A673 (cell line): Measurements from ENCODE around the gene INTS12. TPM values are rescaled to one million over a fixed set of nuclear protein-coding genes. Genes with fewer than 3 reads are reported as not detected.
A peak's percentile ranks its signal among the peaks of the same experiment; 100 is the strongest.
"Not testable (repeated sequence)": the region's sequence is repeated elsewhere in the genome, so short reads cannot be mapped to it uniquely, and the experiment has no call there.

ENCODE experiments used
- BruUV-seq: library from RNA; stranded (reverse); fragments of 400-500 nt; replicated peaks from 2 replicates; lab custom pipeline; 2021; lab: Mats Ljungman, UMichigan
- CTCF ChIA-PET: fragments of 300-600 bp; sonication (Branson Sonifier 250); formaldehyde crosslinking; loops from one replicate; lab custom pipeline; 2022; ENCODE audit warnings: antibody characterized with exemption; lab: Charles Lee
- POLR2A ChIA-PET: fragments of 300-600 bp; sonication (Branson Sonifier 250); formaldehyde crosslinking; loops from one replicate; lab custom pipeline; 2022; ENCODE audit warnings: antibody characterized with exemption; ENCODE audit not compliant: low non-redundant PET; lab: Charles Lee
- DNase-seq: peaks from one replicate; pipeline ENCODE4 v3.0.0-alpha.2; 2015; ENCODE audit warnings: low spot score
- H3K27ac ChIP-seq: fragments of 200-600 bp; sonication (generic); 2 replicates; pipeline ENCODE4 v1.5.1; 2016; ENCODE audit warnings: mixed run types, low read depth, mild to moderate bottlenecking, mixed read lengths, antibody characterized with exemption, low read length; ENCODE audit not compliant: poor library complexity, severe bottlenecking
- H3K27me3 ChIP-seq: fragments of 200-600 bp; sonication (generic); replicated peaks from 2 replicates; pipeline ENCODE4 v1.6.1; 2017; ENCODE audit warnings: mixed run types, low read depth, mild to moderate bottlenecking, mixed read lengths, antibody characterized with exemption, low read length; ENCODE audit not compliant: insufficient read depth, poor library complexity
- H3K36me3 ChIP-seq: fragments of 200-600 bp; sonication (generic); 2 replicates; pipeline ENCODE4 v1.6.1; 2016; ENCODE audit warnings: mixed run types, mild to moderate bottlenecking, mixed read lengths, antibody characterized with exemption, low read length; ENCODE audit not compliant: insufficient read depth, poor library complexity, severe bottlenecking
- H3K4me1 ChIP-seq: fragments of 200-600 bp; sonication (generic); 2 replicates; pipeline ENCODE4 v1.6.1; 2017; ENCODE audit warnings: mixed run types, mild to moderate bottlenecking, mixed read lengths, antibody characterized with exemption, low read length; ENCODE audit not compliant: insufficient read depth, poor library complexity, severe bottlenecking
- H3K4me3 ChIP-seq: fragments of 200-600 bp; sonication (generic); 2 replicates; pipeline ENCODE4 v1.5.1; 2016; ENCODE audit warnings: low read depth, mixed run types, mild to moderate bottlenecking, mixed read lengths, low read length; ENCODE audit not compliant: poor library complexity, severe bottlenecking
- H3K9me3 ChIP-seq: fragments of 200-600 bp; sonication (generic); 2 replicates; pipeline ENCODE4 v1.6.1; 2016; ENCODE audit warnings: mixed run types, low read depth, mild to moderate bottlenecking, mixed read lengths, antibody characterized with exemption, low read length; ENCODE audit not compliant: poor library complexity, severe bottlenecking
- CTCF ChIP-seq: fragments of 300-800, 200-600 bp; sonication (generic); conservative IDR thresholded peaks from 2 replicates; pipeline ENCODE4 v1.5.1; 2017; ENCODE audit warnings: low read depth, mild to moderate bottlenecking, antibody characterized with exemption, low read length, moderate library complexity, mixed read lengths
- EZH2 ChIP-seq: fragments of 200-600 bp; sonication (generic); IDR thresholded peaks from 2 replicates; pipeline ENCODE4 v1.6.1; 2017; ENCODE audit warnings: borderline replicate concordance, low read depth, mild to moderate bottlenecking, mixed read lengths, antibody characterized with exemption, low read length; ENCODE audit not compliant: poor library complexity, severe bottlenecking
- intact Hi-C: fragments of 100-400 bp; cut with micrococcal nuclease; formaldehyde crosslinking; loops from one replicate; pipeline ENCODE4 v1.10.0; 2022; ENCODE audit not compliant: unreplicated experiment
- total RNA-seq: library from RNA; stranded (reverse); gene quantifications from 2 replicates; pipeline ENCODE4 v1.2.3, GENCODE V29; 2021

INTS12 gene
- total RNA-seq, 1 experiment from 2014 or later: 28.3 TPM

GRCh38 chr4:105741548-105741947 is 33.1 kb upstream of the INTS12 start:
- peak; percentile 17 for DNase-seq
- ChIA-PET CTCF (no interaction called here), POLR2A (no interaction called here)
- Histone ChIP-seq H3K36me3 (peaks cover 8% of the 10 kb centered on the region), H3K4me1 (peaks cover 5% of the 10 kb centered on the region), H3K27me3 (no peaks in the 10 kb centered on the region), H3K27ac (no peak overlapping the region), H3K9me3 (peaks cover 18% of the 10 kb centered on the region), H3K4me3 (no peak overlapping the region)
- no TSS peak for BruUV-seq
- no peak for TF ChIP-seq EZH2
- no peak for TF ChIP-seq CTCF
- intact Hi-C loops: no loop called here

- intact Hi-C loops, CTCF ChIA-PET, H3K4me3 ChIP-seq, POLR2A ChIA-PET, DNase-seq, H3K4me1 ChIP-seq, BruUV-seq, H3K27me3 ChIP-seq, H3K27ac ChIP-seq: not testable (repeated sequence)
- H3K36me3 ChIP-seq: peaks cover 10% of the 10 kb centered on the region
- peaks cover 29% of the 10 kb centered on the region for H3K9me3 ChIP-seq
Observed at GRCh38 chr4:105735217-105735616, 26.7 kb upstream of the INTS12 start.

- H3K36me3 ChIP-seq, POLR2A ChIA-PET, H3K27ac ChIP-seq, CTCF ChIA-PET, H3K4me3 ChIP-seq, H3K27me3 ChIP-seq, H3K4me1 ChIP-seq, DNase-seq, BruUV-seq, intact Hi-C loops, H3K9me3 ChIP-seq: not testable (repeated sequence)
Observed at GRCh38 chr4:105729895-105730294, 21.4 kb upstream of the INTS12 start.

GRCh38 chr4:105725623-105726022 is 17.1 kb upstream of the INTS12 start:
- no peak overlapping the region for H3K4me3 ChIP-seq
- TF ChIP-seq EZH2: no peak
- no peak for TF ChIP-seq CTCF
- H3K9me3 ChIP-seq: peaks cover 6% of the 10 kb centered on the region
- ChIA-PET POLR2A (no interaction called here), CTCF (no interaction called here)
- no peak overlapping the region for H3K27ac ChIP-seq
- intact Hi-C loops: no loop called here
- no peaks in the 10 kb centered on the region for H3K4me1 ChIP-seq
- no peak for DNase-seq
- H3K36me3 ChIP-seq: peaks cover 6% of the 10 kb centered on the region
- no TSS peak for BruUV-seq
- H3K27me3 ChIP-seq: no peaks in the 10 kb centered on the region
